HEK293T (cell line): ENCODE results near the gene NEDD4.
"Not testable (repeated sequence)": the region's sequence is repeated elsewhere in the genome, so short reads cannot be mapped to it uniquely, and the experiment has no call there.

Experiments used
- CTBP1 ChIP-seq: fragments of 450-650 bp; IDR thresholded peaks from 2 replicates; pipeline ENCODE4 v1.6.1; 2016; ENCODE audit warnings: borderline replicate concordance
- ELF4 ChIP-seq: fragments of 450-650 bp; IDR thresholded peaks from 2 replicates; pipeline ENCODE4 v1.6.1; 2017; ENCODE audit warnings: antibody characterized with exemption
- FOXA1 ChIP-seq: fragments of 450-650 bp; IDR thresholded peaks from 2 replicates; pipeline ENCODE4 v1.6.1; 2016; ENCODE audit warnings: mild to moderate bottlenecking
- FOXM1 ChIP-seq: fragments of 450-650 bp; IDR thresholded peaks from 2 replicates; pipeline ENCODE4 v1.6.1; 2017; ENCODE audit warnings: mild to moderate bottlenecking, borderline replicate concordance
- HDGF ChIP-seq: fragments of 450-650 bp; IDR thresholded peaks from 2 replicates; pipeline ENCODE4 v1.6.1; 2017; ENCODE audit warnings: antibody characterized with exemption, borderline replicate concordance
- LEF1 ChIP-seq: fragments of 450-650 bp; IDR thresholded peaks from 2 replicates; pipeline ENCODE4 v1.6.1; 2017; ENCODE audit warnings: mild to moderate bottlenecking, borderline replicate concordance
- SP1 ChIP-seq: fragments of 450-650 bp; IDR thresholded peaks from 2 replicates; pipeline ENCODE4 v1.6.1; 2017
- TARDBP ChIP-seq: fragments of 450-650 bp; IDR thresholded peaks from 2 replicates; pipeline ENCODE4 v1.6.1; 2016
- ZNF384 ChIP-seq: fragments of 450-650 bp; IDR thresholded peaks from 2 replicates; pipeline ENCODE4 v1.6.1; 2016
- TF ChIP-seq, protein P1 (sequence below): fragments of 450-650 bp; IDR thresholded peaks from 2 replicates; pipeline ENCODE4 v1.6.1; 2016

DNA sequence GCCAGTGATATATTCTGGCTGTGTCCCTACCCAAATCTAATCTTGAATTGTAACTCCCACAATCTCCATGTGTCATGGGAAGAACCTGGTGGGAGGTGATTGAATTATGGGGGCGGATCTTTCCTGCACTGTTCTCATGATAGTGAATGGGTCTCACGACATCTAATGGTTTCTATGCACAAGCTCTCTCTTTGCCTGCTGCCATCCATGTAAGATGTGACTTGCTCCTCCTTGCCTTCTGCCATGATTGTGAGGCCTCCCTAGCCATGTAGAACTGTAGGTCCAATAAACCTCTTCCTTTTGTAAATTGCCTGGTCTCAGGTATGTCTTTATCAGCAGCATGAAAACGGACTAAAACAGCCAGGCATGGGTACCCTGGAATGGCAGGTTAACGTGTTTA is 150.5 kb downstream of the NEDD4 start:
- TF ChIP-seq SP1, ZNF384, ELF4, CTBP1, HDGF, LEF1, TARDBP, FOXM1, FOXA1: not testable (repeated sequence)
- TF ChIP-seq, protein P1, sequence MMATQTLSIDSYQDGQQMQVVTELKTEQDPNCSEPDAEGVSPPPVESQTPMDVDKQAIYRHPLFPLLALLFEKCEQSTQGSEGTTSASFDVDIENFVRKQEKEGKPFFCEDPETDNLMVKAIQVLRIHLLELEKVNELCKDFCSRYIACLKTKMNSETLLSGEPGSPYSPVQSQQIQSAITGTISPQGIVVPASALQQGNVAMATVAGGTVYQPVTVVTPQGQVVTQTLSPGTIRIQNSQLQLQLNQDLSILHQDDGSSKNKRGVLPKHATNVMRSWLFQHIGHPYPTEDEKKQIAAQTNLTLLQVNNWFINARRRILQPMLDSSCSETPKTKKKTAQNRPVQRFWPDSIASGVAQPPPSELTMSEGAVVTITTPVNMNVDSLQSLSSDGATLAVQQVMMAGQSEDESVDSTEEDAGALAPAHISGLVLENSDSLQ, result not testable (repeated sequence)
